CD14-positive monocyte (primary cell): ENCODE measurements around the gene ZNF784. TPM values are rescaled to one million over a fixed set of nuclear protein-coding genes. Genes with fewer than 3 reads are reported as not detected.

ENCODE experiments used
- DNase-seq, 3 donors: peaks; one replicate each; pipeline ENCODE4 v3.0.0-alpha.2; 2011 to 2022
- H2AFZ ChIP-seq: 2 replicates; pipeline ENCODE4 v1.6.0; 2012; ENCODE audit warnings: mild to moderate bottlenecking, low read depth, low read length, inconsistent platforms; ENCODE audit not compliant: insufficient read depth, poor library complexity, severe bottlenecking
- H3K27ac ChIP-seq, 2 donors: 1 replicate in 1 of 2; 2 replicates in 1 of 2; pipeline ENCODE4 v1.5.1; 2012 to 2013; ENCODE audit warnings: low read length in 2 of 2, control low read depth in 1 of 2, inconsistent platforms in 1 of 2, low read depth in 1 of 2, mild to moderate bottlenecking in 1 of 2
- H3K27me3 ChIP-seq, 2 donors: one replicate each; pipeline versions ENCODE4 v1.6.0 to v1.6.1; 2011 to 2013; ENCODE audit warnings: low read length in 2 of 2; ENCODE audit not compliant: control insufficient read depth in 2 of 2, insufficient read depth in 2 of 2
- H3K36me3 ChIP-seq, 2 donors: replicated peaks in 1 of 2; 1 replicate in 1 of 2; 2 replicates in 1 of 2; pipeline versions ENCODE4 v1.5.1 to v1.6.1; 2012 to 2013; ENCODE audit warnings: low read length in 2 of 2, control low read depth in 1 of 2, inconsistent platforms in 1 of 2, mild to moderate bottlenecking in 1 of 2; ENCODE audit not compliant: insufficient read depth in 2 of 2, control insufficient read depth in 1 of 2
- H3K4me1 ChIP-seq, 2 donors: 1 replicate in 1 of 2; 2 replicates in 1 of 2; pipeline versions ENCODE4 v1.5.1 to v1.6.1; 2012 to 2013; ENCODE audit warnings: low read length in 2 of 2, control low read depth in 1 of 2, inconsistent platforms in 1 of 2, mild to moderate bottlenecking in 1 of 2, moderate library complexity in 1 of 2; ENCODE audit not compliant: insufficient read depth in 2 of 2, control insufficient read depth in 1 of 2
- H3K4me2 ChIP-seq: replicated peaks from 2 replicates; pipeline ENCODE3; 2012; ENCODE audit warnings: low read length, moderate library complexity, mild to moderate bottlenecking; ENCODE audit not compliant: poor library complexity, severe bottlenecking; ENCODE audit errors: extremely low read depth
- H3K4me3 ChIP-seq, 3 experiments: fragments of 200-600 bp in 1 of 3; sonication (generic) in 1 of 3; replicated peaks in 1 of 3; 1 replicate in 2 of 3; 2 replicates in 1 of 3; pipeline ENCODE4 v1.5.1; 2011 to 2013; ENCODE audit warnings: low read length in 3 of 3, mild to moderate bottlenecking in 3 of 3, control low read depth in 2 of 3, low read depth in 2 of 3, inconsistent platforms in 1 of 3, moderate library complexity in 1 of 3
- H3K79me2 ChIP-seq: 2 replicates; pipeline ENCODE4 v1.6.0; 2012; ENCODE audit warnings: mild to moderate bottlenecking, control low read depth, inconsistent platforms, low read length, moderate library complexity; ENCODE audit not compliant: insufficient read depth
- H3K9ac ChIP-seq: 2 replicates; pipeline ENCODE4 v1.6.0; 2017; ENCODE audit warnings: low read length, mild to moderate bottlenecking; ENCODE audit not compliant: insufficient read depth, poor library complexity, severe bottlenecking
- H3K9me3 ChIP-seq, 2 donors: replicated peaks in 1 of 2; 1 replicate in 1 of 2; 2 replicates in 1 of 2; pipeline versions ENCODE4 v1.5.1 to v1.6.1; 2012 to 2013; ENCODE audit warnings: low read length in 2 of 2, control low read depth in 1 of 2; ENCODE audit not compliant: control insufficient read depth in 1 of 2, insufficient read depth in 1 of 2
- H4K20me1 ChIP-seq: 2 replicates; pipeline ENCODE4 v1.6.0; 2012; ENCODE audit warnings: mild to moderate bottlenecking, low read length, control low read depth, moderate library complexity; ENCODE audit not compliant: insufficient read depth
- H3K27ac Mint-ChIP-seq, 7 donors: one replicate each; pipeline ENCODE4 v1.8.0; 2020; ENCODE audit warnings: mild to moderate bottlenecking in 7 of 7, mixed read lengths in 7 of 7, moderate library complexity in 6 of 7, inconsistent platforms in 2 of 7
- H3K27me3 Mint-ChIP-seq, 3 donors: one replicate each; pipeline ENCODE4 v1.8.0; 2021 to 2022; ENCODE audit warnings: low read depth in 3 of 3, mild to moderate bottlenecking in 3 of 3, mixed read lengths in 3 of 3, moderate library complexity in 3 of 3, inconsistent platforms in 1 of 3
- H3K36me3 Mint-ChIP-seq, 2 donors: one replicate each; pipeline ENCODE4 v1.8.0; 2020; ENCODE audit warnings: mixed read lengths in 2 of 2, inconsistent platforms in 1 of 2, mild to moderate bottlenecking in 1 of 2
- H3K4me1 Mint-ChIP-seq: one replicate; pipeline ENCODE4 v1.8.0; 2020; ENCODE audit warnings: mild to moderate bottlenecking, mixed read lengths
- H3K4me3 Mint-ChIP-seq, 2 donors: one replicate each; pipeline ENCODE4 v1.8.0; 2020; ENCODE audit warnings: mild to moderate bottlenecking in 2 of 2, mixed read lengths in 2 of 2, moderate library complexity in 1 of 2
- H3K9me3 Mint-ChIP-seq, 7 donors: one replicate each; pipeline ENCODE4 v1.8.0; 2020 to 2022; ENCODE audit warnings: mixed read lengths in 7 of 7, mild to moderate bottlenecking in 6 of 7, moderate library complexity in 6 of 7, inconsistent platforms in 2 of 7
- WGBS: methylation state at CpG from one replicate; pipeline ENCODE4 v1.1.5; 2013; ENCODE audit warnings: missing lambda C conversion rate; ENCODE audit not compliant: insufficient coverage; 5-methylcytosine and 5-hydroxymethylcytosine counted together
- intact Hi-C, 2 donors: fragments of 100-400 bp; cut with micrococcal nuclease; formaldehyde crosslinking; loops; one replicate each; pipeline versions ENCODE4 v1.15.0 to v1.15.1; 2023
- polyA plus RNA-seq, 3 donors: library from polyadenylated mRNA; depleted of rRNA in 1 of 3; unstranded in 2 of 3; stranded (reverse) in 1 of 3; fragments of 300-500 nt in 2 of 3; fragments of >200 nt in 1 of 3; fragmentation: Illumina TruSeq in 2 of 3; gene quantifications; 1 replicate in 2 of 3; 2 replicates in 1 of 3; pipeline ENCODE4 v1.2.3, GENCODE V29; 2012 to 2021
- TF ChIP-seq, protein P1 (sequence below): fragments of 200-600 bp; IDR thresholded peaks from one replicate; pipeline ENCODE4 v1.8.0; 2022; ENCODE audit warnings: antibody characterized with exemption, mild to moderate bottlenecking

Gene ZNF784
- polyA plus RNA-seq, 3 donors = 1.5 to 5.5 (median 2.4) TPM

DNA sequence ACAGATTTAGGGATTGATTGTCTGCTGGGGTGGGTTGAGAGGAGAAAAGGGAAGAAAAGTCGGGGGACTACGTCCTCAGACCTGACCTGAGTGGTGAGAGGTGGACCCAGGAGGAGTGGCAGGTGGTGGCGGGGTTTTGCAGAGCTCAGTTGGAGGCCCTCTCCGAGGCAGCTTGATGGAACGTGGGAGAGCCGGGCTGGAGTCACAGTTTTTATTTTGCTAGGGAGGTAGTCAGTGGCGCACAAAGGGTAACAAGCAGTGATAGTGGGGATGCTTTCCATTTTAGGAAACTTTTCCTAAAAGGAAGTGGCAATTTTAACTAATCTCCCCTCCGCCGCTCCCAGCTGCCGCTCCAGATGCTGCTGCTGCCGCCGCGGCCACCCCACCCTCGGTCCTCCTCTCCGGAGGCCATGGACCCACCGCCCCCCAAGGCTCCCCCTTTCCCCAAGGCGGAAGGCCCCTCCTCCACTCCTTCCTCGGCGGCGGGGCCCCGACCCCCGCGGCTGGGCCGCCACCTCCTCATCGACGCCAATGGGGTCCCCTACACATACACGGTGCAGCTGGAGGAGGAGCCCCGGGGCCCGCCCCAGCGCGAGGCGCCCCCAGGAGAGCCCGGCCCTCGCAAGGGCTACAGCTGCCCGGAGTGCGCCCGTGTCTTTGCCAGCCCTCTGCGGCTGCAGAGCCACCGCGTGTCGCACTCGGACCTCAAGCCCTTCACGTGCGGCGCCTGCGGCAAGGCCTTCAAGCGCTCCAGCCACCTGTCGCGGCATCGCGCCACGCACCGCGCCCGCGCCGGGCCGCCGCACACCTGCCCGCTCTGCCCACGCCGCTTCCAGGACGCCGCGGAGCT lies 18.0 kb upstream of the ZNF784 start:
- Mint-ChIP-seq H3K27me3 (peaks cover 4 to 20% (median 20%) of the 10 kb centered on the region in 3 donors), H3K9me3 (peaks cover 0 to 7% (median 3%) of the 10 kb centered on the region in 7 donors), H3K4me3 (peak overlapping the region; percentile 88 to 97), H3K36me3 (peaks cover 18 to 33% of the 10 kb centered on the region in 2 donors), H3K27ac (peak overlapping the region; percentile 1 to 88 (median 80)), H3K4me1 (peaks cover 60% of the 10 kb centered on the region)
- peaks cover 16% of the 10 kb centered on the region for H4K20me1 ChIP-seq
- H3K27me3 ChIP-seq = peaks cover 0 to 5% of the 10 kb centered on the region in 2 donors
- peaks cover 11 to 13% of the 10 kb centered on the region in 2 donors for H3K36me3 ChIP-seq
- intact Hi-C loops = loop anchor here in 1 of 2 donors (5.0 kb wide), 1 partner anchor 35 kb away; the partner anchor contains the start of gene ZNF865
- H3K27ac ChIP-seq = peak overlapping the region in 1 of 2 donors; percentile 91
- peak overlapping the region; percentile 46 to 83 (median 67) for H3K4me3 ChIP-seq
- peaks cover 50 to 62% of the 10 kb centered on the region in 2 donors for H3K4me1 ChIP-seq
- H3K79me2 ChIP-seq = peaks cover 40% of the 10 kb centered on the region
- H2AFZ ChIP-seq = peak overlapping the region; percentile 82
- TF ChIP-seq, protein P1, sequence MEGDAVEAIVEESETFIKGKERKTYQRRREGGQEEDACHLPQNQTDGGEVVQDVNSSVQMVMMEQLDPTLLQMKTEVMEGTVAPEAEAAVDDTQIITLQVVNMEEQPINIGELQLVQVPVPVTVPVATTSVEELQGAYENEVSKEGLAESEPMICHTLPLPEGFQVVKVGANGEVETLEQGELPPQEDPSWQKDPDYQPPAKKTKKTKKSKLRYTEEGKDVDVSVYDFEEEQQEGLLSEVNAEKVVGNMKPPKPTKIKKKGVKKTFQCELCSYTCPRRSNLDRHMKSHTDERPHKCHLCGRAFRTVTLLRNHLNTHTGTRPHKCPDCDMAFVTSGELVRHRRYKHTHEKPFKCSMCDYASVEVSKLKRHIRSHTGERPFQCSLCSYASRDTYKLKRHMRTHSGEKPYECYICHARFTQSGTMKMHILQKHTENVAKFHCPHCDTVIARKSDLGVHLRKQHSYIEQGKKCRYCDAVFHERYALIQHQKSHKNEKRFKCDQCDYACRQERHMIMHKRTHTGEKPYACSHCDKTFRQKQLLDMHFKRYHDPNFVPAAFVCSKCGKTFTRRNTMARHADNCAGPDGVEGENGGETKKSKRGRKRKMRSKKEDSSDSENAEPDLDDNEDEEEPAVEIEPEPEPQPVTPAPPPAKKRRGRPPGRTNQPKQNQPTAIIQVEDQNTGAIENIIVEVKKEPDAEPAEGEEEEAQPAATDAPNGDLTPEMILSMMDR = no peak
- H3K9me3 ChIP-seq = peaks cover 0 to 3% of the 10 kb centered on the region in 2 donors
- under 1% methylated on average over 52 of the region's 65 CpGs for WGBS
- H3K9ac ChIP-seq = peak overlapping the region; percentile 74
- peak overlapping the region; percentile 96 for H3K4me2 ChIP-seq
- no peak for DNase-seq

DNA sequence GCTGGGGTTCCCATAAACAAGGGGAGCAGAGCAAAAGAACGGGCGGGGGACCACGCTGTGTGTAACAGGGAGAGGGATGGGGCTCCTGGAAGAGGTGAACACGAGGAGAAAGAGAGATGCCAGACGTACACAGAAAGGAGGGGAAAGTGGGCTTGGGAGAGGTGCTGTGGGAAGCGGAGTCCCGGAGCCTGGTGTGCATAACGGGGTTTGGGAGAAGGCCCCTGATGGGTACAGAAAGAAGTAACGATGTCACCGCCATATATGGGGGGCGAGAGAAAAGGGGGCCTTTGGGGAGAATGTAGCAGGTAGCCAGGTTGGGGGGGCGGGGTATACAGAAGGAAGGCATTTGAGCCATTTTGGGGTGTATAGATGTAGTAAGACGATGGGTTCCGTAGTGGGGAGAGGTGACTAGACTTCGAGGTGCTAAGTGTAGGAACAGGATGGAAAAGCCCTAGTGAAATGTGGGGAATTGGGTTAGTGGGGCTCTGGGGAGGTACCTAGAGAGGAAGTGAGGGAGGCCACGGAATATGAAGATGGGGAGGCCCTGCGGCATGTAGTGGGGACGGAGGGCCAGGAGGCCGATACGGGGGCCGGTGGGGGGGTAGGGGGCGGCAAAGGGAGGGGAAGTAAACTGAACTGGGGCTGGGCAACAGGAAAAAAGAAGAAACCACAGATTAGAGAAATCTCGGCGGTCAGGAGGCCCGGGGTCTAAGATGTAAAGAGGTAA lies 17.2 kb upstream of the ZNF784 start:
- H3K27ac ChIP-seq = peak overlapping the region; percentile 60 to 80
- Mint-ChIP-seq H3K9me3 (peaks cover 0 to 7% (median 3%) of the 10 kb centered on the region in 7 donors), H3K36me3 (peaks cover 19 to 29% of the 10 kb centered on the region in 2 donors), H3K4me1 (peaks cover 62% of the 10 kb centered on the region), H3K27ac (peak overlapping the region; percentile 40 to 88 (median 83)), H3K27me3 (peaks cover 4 to 20% (median 20%) of the 10 kb centered on the region in 3 donors), H3K4me3 (peak overlapping the region; percentile 88 to 97)
- H3K79me2 ChIP-seq = peaks cover 47% of the 10 kb centered on the region
- WGBS = under 1% methylated on average over 20 of the region's 25 CpGs
- peaks cover 16% of the 10 kb centered on the region for H4K20me1 ChIP-seq
- H3K27me3 ChIP-seq = peaks cover 0 to 5% of the 10 kb centered on the region in 2 donors
- H3K36me3 ChIP-seq = peaks cover 11 to 13% of the 10 kb centered on the region in 2 donors
- peak overlapping the region; percentile 96 for H3K4me2 ChIP-seq
- H2AFZ ChIP-seq = peak overlapping the region; percentile 82
- TF ChIP-seq, protein P1 = no peak
- DNase-seq = peak in 1 of 3 donors; percentile 48
- peak overlapping the region; percentile 72 for H3K9ac ChIP-seq
- H3K4me3 ChIP-seq = peak overlapping the region; percentile 67 to 83 (median 71)
- intact Hi-C loops = loop anchor here in 1 of 2 donors (5.0 kb wide), 1 partner anchor 34 kb away; the partner anchor contains the start of gene ZNF865
- peaks cover 47 to 63% of the 10 kb centered on the region in 2 donors for H3K4me1 ChIP-seq
- peaks cover 0 to 3% of the 10 kb centered on the region in 2 donors for H3K9me3 ChIP-seq
